GM23338 (cell line): ENCODE measurements around the gene PREP.

Source experiments
- EZH2 ChIP-seq: fragments of 200-600 bp; sonication (generic); IDR thresholded peaks from one replicate; pipeline ENCODE4 v1.8.0; 2017; ENCODE audit warnings: antibody characterized with exemption, mild to moderate bottlenecking, low read depth; ENCODE audit not compliant: unreplicated experiment
- TF ChIP-seq, protein P1 (sequence below), 2 experiments: fragments of 200-600 bp in 1 of 2; sonication (generic) in 1 of 2; conservative IDR thresholded peaks; 2 replicates each; pipeline versions ENCODE4 v1.5.1 to v1.6.1; 2016 to 2017; ENCODE audit warnings: antibody characterized with exemption in 2 of 2, low read depth in 2 of 2, mild to moderate bottlenecking in 2 of 2, moderate library complexity in 1 of 2

DNA sequence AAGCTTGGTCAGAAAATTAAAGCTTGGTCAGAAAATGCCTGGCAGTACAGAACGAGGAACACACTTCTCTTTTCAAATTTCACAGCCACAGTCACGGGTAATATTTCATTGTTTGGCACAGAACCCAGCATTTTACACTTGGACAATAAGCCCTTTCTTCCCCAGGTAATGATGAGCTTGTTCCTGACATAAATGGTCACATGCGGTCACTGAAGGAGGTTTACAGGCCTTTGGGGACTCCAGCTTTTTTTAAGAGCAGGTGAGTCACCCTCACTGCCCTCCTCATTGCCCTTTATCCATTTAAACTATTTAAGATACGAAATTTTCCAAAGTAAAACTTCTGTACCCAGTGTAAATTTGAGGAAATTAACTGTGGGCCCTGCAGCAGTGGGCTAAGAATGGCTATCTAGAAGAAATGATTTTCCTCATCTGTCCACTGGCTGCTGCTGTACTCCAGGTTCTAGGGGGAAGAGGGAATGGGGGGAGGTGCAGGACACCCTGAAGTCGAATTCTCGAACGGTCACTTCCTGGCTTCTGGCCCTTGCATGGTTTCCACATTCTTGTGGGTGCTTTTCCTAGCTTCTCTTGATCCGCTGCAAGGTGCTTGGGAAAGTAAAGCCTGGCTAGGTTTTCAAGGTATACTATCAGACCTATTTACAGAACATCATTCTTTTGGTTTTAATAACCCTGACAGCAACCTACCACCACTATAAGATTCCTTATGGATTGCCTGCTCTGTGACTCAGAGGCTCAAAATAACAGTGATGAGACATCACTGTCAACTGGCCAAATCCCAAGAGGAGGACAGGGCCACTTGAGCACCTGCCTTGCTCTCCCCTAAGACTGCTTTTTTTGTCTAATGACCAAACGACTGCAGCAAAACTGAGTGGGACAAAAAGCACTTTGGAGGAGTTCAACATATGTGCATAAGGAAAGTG, 75.8 kb downstream of the PREP start:
- no peak for TF ChIP-seq EZH2
- TF ChIP-seq, protein P1, sequence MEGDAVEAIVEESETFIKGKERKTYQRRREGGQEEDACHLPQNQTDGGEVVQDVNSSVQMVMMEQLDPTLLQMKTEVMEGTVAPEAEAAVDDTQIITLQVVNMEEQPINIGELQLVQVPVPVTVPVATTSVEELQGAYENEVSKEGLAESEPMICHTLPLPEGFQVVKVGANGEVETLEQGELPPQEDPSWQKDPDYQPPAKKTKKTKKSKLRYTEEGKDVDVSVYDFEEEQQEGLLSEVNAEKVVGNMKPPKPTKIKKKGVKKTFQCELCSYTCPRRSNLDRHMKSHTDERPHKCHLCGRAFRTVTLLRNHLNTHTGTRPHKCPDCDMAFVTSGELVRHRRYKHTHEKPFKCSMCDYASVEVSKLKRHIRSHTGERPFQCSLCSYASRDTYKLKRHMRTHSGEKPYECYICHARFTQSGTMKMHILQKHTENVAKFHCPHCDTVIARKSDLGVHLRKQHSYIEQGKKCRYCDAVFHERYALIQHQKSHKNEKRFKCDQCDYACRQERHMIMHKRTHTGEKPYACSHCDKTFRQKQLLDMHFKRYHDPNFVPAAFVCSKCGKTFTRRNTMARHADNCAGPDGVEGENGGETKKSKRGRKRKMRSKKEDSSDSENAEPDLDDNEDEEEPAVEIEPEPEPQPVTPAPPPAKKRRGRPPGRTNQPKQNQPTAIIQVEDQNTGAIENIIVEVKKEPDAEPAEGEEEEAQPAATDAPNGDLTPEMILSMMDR (conservative IDR thresholded peaks at IDR 0.05; ENCODE audit: low read depth in 2 of 2): no peak
